ENCODE results near the gene HSF2BP. TPM values are rescaled to one million over a fixed set of nuclear protein-coding genes. Genes with fewer than 3 reads are reported as not detected.

HSF2BP gene
- total and polyA plus RNA-seq, 5 donors from 2014 or later: 0.20 to 0.61 (median 0.38) TPM

DNA sequence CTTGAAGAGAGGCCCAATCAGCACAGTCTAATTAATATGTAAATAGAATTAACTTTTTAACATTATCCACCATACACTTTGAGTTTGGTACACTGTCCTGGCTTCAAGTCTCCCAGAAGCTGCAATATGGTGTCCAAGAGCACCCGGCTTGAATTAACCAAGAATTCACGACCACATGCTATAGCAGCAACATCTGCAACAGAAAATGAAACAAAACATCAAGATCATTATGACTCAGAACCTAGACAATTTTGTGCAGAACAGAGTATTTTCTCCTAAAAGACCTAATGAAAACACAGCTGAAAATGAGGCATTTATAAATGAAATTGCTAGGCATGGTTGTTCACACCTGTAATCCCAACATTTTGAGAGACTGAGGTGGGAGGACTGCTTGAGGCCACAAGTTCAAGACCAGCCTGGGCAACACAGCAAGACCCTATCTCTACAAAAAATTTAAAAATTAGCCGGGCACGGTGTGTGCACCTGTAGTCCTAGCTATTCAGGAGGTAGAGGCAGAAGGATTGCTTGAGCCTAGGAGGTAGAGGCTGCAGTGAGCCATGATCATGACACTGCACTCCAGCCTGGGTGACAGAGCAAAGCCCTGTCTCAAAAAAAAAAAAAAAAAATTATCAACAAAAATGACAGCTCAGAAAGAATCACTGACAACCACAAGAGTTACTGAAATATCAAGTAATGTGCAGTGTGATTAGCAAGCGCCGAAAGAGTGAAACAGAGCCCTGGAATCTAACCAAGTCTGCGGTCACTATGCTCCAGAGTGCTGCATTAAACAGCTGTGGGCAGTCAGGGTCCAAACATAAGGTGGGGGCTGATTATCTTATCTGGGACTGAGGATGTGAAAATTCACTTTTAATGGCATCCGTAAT is 45.3 kb downstream of the HSF2BP start:
- peaks cover 0 to 6% (median 0%) of the 10 kb centered on the region in 4 donors for H3K4me1 Mint-ChIP-seq
- no peak overlapping the region for H3K4me3 Mint-ChIP-seq
- Histone ChIP-seq H3K27me3 (ENCODE audit: control insufficient read depth, insufficient read depth, low read length) (no peaks in the 10 kb centered on the region), H3K4me1 (ENCODE audit: control insufficient read depth, insufficient read depth, low read length, poor library complexity, severe bottlenecking) (no peaks in the 10 kb centered on the region), H3K27ac (ENCODE audit: insufficient read depth, low read length, poor library complexity, severe bottlenecking) (no peak overlapping the region), H3K4me3 (ENCODE audit: low read depth, low read length) (no peak overlapping the region), H3K36me3 (ENCODE audit: control insufficient read depth, insufficient read depth, low read length) (no peaks in the 10 kb centered on the region), H3K9me3 (ENCODE audit: control insufficient read depth in 2 of 2, low read length in 2 of 2) (no peaks in the 10 kb centered on the region)
- no peak overlapping the region for H3K27ac Mint-ChIP-seq
- H3K9me3 Mint-ChIP-seq: peaks cover 0 to 2% (median 0%) of the 10 kb centered on the region in 7 donors
- DNase-seq: peak in 1 of 3 donors; percentile 70
- no peaks in the 10 kb centered on the region for H3K36me3 Mint-ChIP-seq
- no peaks in the 10 kb centered on the region for H3K27me3 Mint-ChIP-seq
- no peak for ATAC-seq (ENCODE audit: low read depth in 2 of 2)

DNA sequence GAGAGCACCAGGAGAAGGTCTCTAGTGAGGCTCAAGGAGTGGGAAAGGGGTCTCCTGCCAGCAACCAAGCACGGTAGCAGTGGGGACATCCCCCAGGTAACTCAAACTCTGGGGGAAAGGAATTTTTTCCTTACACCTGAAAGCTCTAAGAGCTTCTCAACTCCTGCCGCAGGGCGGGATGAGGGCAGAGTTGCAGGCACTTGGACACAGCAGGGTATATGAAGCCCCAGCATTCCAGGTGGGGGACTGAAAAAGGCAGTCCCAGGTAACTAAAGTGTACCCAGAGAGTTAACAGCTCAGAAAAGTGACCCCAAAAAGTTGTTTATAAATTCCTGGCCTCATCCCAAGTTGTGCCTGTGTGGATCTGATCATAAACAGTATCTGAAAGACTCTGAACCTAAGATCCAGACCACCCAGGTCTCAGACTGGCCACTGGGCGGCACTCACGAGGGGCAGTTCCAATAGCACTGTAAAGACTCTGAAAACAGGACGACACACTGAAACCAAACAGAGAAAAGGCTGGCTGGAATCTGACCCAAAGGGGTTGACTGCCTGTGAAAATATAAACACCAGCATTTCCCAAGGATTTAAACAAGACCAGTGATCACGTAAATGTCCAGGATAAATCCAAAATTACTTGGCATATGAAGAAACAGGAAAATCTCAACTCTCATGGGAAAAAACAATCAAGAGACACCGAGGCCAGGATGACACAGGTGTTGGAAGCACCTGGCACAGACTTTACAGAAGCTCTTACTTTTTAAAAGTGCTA is 47.5 kb downstream of the HSF2BP start:
- Mint-ChIP-seq H3K27me3 (peaks cover 4% of the 10 kb centered on the region), H3K36me3 (no peaks in the 10 kb centered on the region), H3K4me1 (peaks cover 0 to 6% (median 0%) of the 10 kb centered on the region in 4 donors), H3K27ac (no peak overlapping the region), H3K9me3 (peaks cover 0 to under 1% (median 0%) of the 10 kb centered on the region in 7 donors), H3K4me3 (no peak overlapping the region)
- DNase-seq: peak in 1 of 3 donors; percentile 13
- H3K4me1 ChIP-seq (ENCODE audit: control insufficient read depth, insufficient read depth, low read length, poor library complexity, severe bottlenecking): no peaks in the 10 kb centered on the region
- no peaks in the 10 kb centered on the region for H3K36me3 ChIP-seq (ENCODE audit: control insufficient read depth, insufficient read depth, low read length)
- no peak overlapping the region for H3K27ac ChIP-seq (ENCODE audit: insufficient read depth, low read length, poor library complexity, severe bottlenecking)
- no peak overlapping the region for H3K4me3 ChIP-seq (ENCODE audit: low read depth, low read length)
- no peaks in the 10 kb centered on the region for H3K27me3 ChIP-seq (ENCODE audit: control insufficient read depth, insufficient read depth, low read length)
- ATAC-seq (ENCODE audit: low read depth in 2 of 2): no peak
- H3K9me3 ChIP-seq (ENCODE audit: control insufficient read depth in 2 of 2, low read length in 2 of 2): no peaks in the 10 kb centered on the region

DNA sequence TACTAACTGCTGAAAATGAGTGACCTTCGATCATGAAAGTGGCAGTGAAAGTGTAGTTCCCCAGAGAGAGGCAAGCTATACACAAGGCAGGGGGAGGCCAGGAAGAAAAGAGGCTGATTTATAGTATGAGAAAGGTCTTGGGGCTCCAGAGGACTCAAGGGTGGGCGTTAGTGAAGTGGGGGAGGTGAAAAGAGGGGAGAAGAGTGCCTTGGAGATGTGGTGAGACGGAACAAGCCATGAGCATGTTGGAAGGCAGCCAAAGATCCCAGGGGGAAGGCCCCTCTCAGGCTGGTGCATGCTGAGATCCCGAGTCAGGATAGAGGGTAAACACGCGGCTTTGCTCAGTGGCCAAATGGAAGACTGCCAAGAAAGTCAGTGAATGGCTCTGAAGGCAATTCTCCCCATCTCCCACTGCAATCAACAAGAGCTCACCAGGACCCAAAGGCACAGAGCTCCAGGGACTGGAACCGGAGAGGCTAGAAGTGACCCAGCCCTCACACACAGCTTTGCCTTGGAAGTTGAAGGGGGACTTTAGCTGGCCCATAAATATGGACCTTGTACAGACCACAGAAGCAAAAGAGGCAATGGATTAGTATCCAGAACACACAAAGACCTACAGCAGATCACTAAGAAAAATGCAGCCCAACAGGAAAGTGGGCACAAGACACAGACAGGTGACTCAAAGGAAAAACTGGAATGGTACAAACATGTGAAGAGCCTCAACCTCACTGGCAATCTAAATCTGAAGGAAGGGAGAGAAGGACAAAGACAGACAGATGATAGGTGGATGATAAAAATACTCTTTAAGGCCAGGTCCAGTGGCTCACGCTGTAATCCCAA is 49.6 kb downstream of the HSF2BP start:
- Histone ChIP-seq H3K4me3 (ENCODE audit: low read depth, low read length) (no peak overlapping the region), H3K27me3 (ENCODE audit: control insufficient read depth, insufficient read depth, low read length) (no peaks in the 10 kb centered on the region), H3K4me1 (ENCODE audit: control insufficient read depth, insufficient read depth, low read length, poor library complexity, severe bottlenecking) (no peaks in the 10 kb centered on the region), H3K36me3 (ENCODE audit: control insufficient read depth, insufficient read depth, low read length) (no peaks in the 10 kb centered on the region), H3K27ac (ENCODE audit: insufficient read depth, low read length, poor library complexity, severe bottlenecking) (no peak overlapping the region), H3K9me3 (ENCODE audit: control insufficient read depth in 2 of 2, low read length in 2 of 2) (no peaks in the 10 kb centered on the region)
- DNase-seq: no peak
- Mint-ChIP-seq H3K9me3 (no peaks in the 10 kb centered on the region), H3K36me3 (no peaks in the 10 kb centered on the region), H3K4me3 (no peak overlapping the region), H3K4me1 (peaks cover 0 to 6% (median 0%) of the 10 kb centered on the region in 4 donors), H3K27ac (no peak overlapping the region), H3K27me3 (peaks cover 4% of the 10 kb centered on the region)
- ATAC-seq (ENCODE audit: low read depth in 2 of 2): no peak

DNA sequence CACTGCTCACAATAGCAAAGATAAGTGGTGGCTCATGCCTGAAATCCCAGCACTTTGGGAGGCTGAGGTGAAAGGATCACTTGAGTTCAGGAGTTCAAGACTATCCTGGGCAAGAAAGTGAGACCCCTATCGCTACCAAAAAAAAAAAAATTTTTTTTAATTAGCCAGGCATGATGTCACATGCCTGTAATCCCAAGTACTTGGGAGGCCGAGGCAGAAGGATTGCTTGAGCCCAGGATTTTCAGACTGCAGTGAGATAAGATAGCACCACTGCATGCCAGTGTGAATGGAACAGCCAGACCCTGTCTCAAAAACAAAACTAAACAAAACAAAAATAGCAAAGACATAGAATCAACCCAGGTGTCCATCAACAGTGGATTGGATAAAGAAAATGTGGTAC is 50.6 kb downstream of the HSF2BP start:
- no peaks in the 10 kb centered on the region for H3K9me3 ChIP-seq (ENCODE audit: control insufficient read depth in 2 of 2, low read length in 2 of 2)

DNA sequence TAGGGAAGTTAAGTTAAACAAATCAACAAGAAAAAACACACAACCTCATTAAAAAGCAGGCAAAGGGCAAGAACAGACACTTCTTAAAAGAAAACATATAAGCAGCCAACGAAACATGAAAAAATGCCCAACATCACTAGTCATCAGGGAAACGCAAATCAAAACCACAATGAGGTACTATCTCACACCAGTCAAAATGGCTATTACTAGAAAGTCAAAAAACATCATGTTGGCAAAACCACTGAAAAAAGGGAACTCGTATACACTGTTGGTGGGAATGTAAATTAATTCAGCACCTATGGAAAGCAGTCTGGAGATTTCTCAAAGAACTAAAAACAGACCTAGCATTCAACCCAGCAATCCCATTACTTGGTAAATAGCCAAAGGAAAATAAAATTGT is 51.1 kb downstream of the HSF2BP start:
- H3K9me3 ChIP-seq (ENCODE audit: control insufficient read depth in 2 of 2, low read length in 2 of 2): no peaks in the 10 kb centered on the region
- no peaks in the 10 kb centered on the region for H3K9me3 Mint-ChIP-seq
- ATAC-seq (ENCODE audit: low read depth in 2 of 2) (no peak), DNase-seq (no peak)
- H3K27ac Mint-ChIP-seq: no peak overlapping the region
- H3K27me3 Mint-ChIP-seq: peaks cover 4% of the 10 kb centered on the region
- H3K36me3 Mint-ChIP-seq: no peaks in the 10 kb centered on the region
- no peaks in the 10 kb centered on the region for H3K36me3 ChIP-seq (ENCODE audit: control insufficient read depth, insufficient read depth, low read length)
- no peak overlapping the region for H3K4me3 ChIP-seq (ENCODE audit: low read depth, low read length)
- H3K27me3 ChIP-seq (ENCODE audit: control insufficient read depth, insufficient read depth, low read length): no peaks in the 10 kb centered on the region
- no peak overlapping the region for H3K27ac ChIP-seq (ENCODE audit: insufficient read depth, low read length, poor library complexity, severe bottlenecking)
- H3K4me1 Mint-ChIP-seq: no peaks in the 10 kb centered on the region
- no peak overlapping the region for H3K4me3 Mint-ChIP-seq
- H3K4me1 ChIP-seq (ENCODE audit: control insufficient read depth, insufficient read depth, low read length, poor library complexity, severe bottlenecking): no peaks in the 10 kb centered on the region

More for the DNA sequence above, 50.6 kb downstream of the HSF2BP start:
- Mint-ChIP-seq H3K9me3 (no peaks in the 10 kb centered on the region), H3K27ac (no peak overlapping the region), H3K36me3 (no peaks in the 10 kb centered on the region), H3K4me1 (peaks cover 0 to 2% (median 0%) of the 10 kb centered on the region in 4 donors), H3K27me3 (peaks cover 4% of the 10 kb centered on the region), H3K4me3 (no peak overlapping the region)
- no peak for ATAC-seq (ENCODE audit: low read depth in 2 of 2)
- Histone ChIP-seq H3K27me3 (ENCODE audit: control insufficient read depth, insufficient read depth, low read length) (no peaks in the 10 kb centered on the region), H3K4me1 (ENCODE audit: control insufficient read depth, insufficient read depth, low read length, poor library complexity, severe bottlenecking) (no peaks in the 10 kb centered on the region), H3K36me3 (ENCODE audit: control insufficient read depth, insufficient read depth, low read length) (no peaks in the 10 kb centered on the region), H3K27ac (ENCODE audit: insufficient read depth, low read length, poor library complexity, severe bottlenecking) (no peak overlapping the region), H3K4me3 (ENCODE audit: low read depth, low read length) (no peak overlapping the region)
- DNase-seq: no peak

DNA sequence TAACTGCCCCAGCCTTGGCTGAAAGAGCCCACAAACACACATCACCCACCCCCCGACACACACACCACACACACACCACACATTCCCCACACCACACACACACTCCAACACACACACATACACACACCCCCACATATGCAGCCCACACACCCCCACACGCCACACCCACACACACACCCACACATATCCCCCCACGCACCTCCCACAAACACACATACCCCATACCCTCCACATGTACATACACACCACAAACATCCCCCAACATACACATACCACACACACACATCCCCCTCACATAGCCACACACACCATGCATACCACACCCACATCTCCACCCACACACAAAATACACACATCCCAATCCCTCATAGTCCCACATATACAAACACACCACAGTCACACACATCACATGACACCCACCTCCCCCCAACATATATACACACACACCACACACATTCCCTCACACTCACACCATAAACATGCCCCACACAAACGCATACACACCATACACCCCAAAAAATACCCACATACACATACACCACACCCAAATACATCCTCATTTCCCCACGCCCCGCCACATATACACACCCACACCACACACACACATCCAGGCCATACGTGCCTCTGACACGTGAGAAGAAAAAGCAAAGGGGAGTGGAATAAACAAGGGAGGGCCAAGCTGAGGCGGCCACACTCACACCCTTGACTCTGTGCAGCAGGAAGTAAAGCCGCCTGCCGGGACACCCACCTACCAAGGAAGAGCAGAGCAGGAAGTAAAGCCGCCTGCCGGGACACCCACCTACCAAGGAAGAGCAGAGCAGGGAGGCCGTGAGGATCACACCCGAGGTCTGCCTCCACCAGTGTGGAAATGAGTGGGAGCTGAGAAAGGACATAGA is 53.7 kb downstream of the HSF2BP start:
- Histone ChIP-seq H3K36me3 (ENCODE audit: control insufficient read depth, insufficient read depth, low read length) (no peaks in the 10 kb centered on the region), H3K4me3 (ENCODE audit: low read depth, low read length) (no peak overlapping the region), H3K27me3 (ENCODE audit: control insufficient read depth, insufficient read depth, low read length) (no peaks in the 10 kb centered on the region), H3K4me1 (ENCODE audit: control insufficient read depth, insufficient read depth, low read length, poor library complexity, severe bottlenecking) (no peaks in the 10 kb centered on the region), H3K27ac (ENCODE audit: insufficient read depth, low read length, poor library complexity, severe bottlenecking) (no peak overlapping the region), H3K9me3 (ENCODE audit: control insufficient read depth in 2 of 2, low read length in 2 of 2) (no peaks in the 10 kb centered on the region)
- Mint-ChIP-seq H3K36me3 (no peaks in the 10 kb centered on the region), H3K4me3 (no peak overlapping the region), H3K27ac (no peak overlapping the region), H3K9me3 (no peaks in the 10 kb centered on the region), H3K4me1 (no peaks in the 10 kb centered on the region), H3K27me3 (peaks cover 4% of the 10 kb centered on the region)
- ATAC-seq (ENCODE audit: low read depth in 2 of 2) (no peak), DNase-seq (peak in 1 of 3 donors; percentile 28)
